HepG2 (cell line): ENCODE measurements around the gene MS4A6A. TPM values are rescaled to one million over a fixed set of nuclear protein-coding genes. Genes with fewer than 3 reads are reported as not detected.

Experiments
- ATAC-seq: fragments of 200-7000 bp; cut with Tn5 transposase; 3 replicates; pipeline ENCODE4 v1.9.1; 2020; ENCODE audit warnings: mild to moderate bottlenecking, moderate library complexity
- BruUV-seq: library from RNA; stranded (reverse); fragments of 400-500 nt; replicated peaks from 2 replicates; lab custom pipeline; 2021; lab: Mats Ljungman, UMichigan
- CTCF ChIA-PET: fragments of 300-600 bp; formaldehyde crosslinking; extraction: SDS; loops from one replicate; lab custom pipeline; 2021; ENCODE audit warnings: low total read pairs, inconsistent platforms, low intra/inter-chr PET ratio; lab: Yijun Ruan, JAX
- POLR2A ChIA-PET: fragments of 350-600 bp; sonication (Branson Sonifier 250); formaldehyde crosslinking; loops from one replicate; lab custom pipeline; 2020; ENCODE audit warnings: antibody characterized with exemption, inconsistent platforms; lab: Yijun Ruan, JAX
- DNase-seq: peaks from one replicate; pipeline ENCODE4 v3.0.0-alpha.2; 2015; ENCODE audit warnings: low spot score
- FAIRE-seq: peaks from 3 replicates; lab custom pipeline; 2011; peaks lifted over from hg19 to GRCh38; lab: Jason Lieb, UNC
- H2AFZ ChIP-seq: one replicate; pipeline ENCODE4 v1.6.1; 2011; ENCODE audit warnings: low read length, inconsistent platforms
- H3K27ac ChIP-seq: fragments of 300-600 bp; 3 replicates; pipeline ENCODE4 v1.8.0; 2011; ENCODE audit warnings: mixed run types, mild to moderate bottlenecking, mixed read lengths, low read length, inconsistent platforms; ENCODE audit not compliant: insufficient read depth; ENCODE audit errors: extremely low read length
- H3K27me3 ChIP-seq, 2 experiments: fragments of 200-600 bp in 1 of 2; 2 replicates in 1 of 2; 3 replicates in 1 of 2; pipeline versions ENCODE4 v1.6.0 to v1.8.0; 2011; ENCODE audit warnings: low read length in 2 of 2, mild to moderate bottlenecking in 2 of 2, moderate library complexity in 2 of 2, inconsistent platforms in 1 of 2; ENCODE audit not compliant: insufficient read depth in 2 of 2, control insufficient read depth in 1 of 2
- H3K36me3 ChIP-seq, 2 experiments: fragments of 200-600 bp in 1 of 2; replicated peaks in 1 of 2; 2 replicates in 1 of 2; 3 replicates in 1 of 2; pipeline versions ENCODE4 v1.5.1 to v1.8.0; 2011; ENCODE audit warnings: low read length in 2 of 2, inconsistent platforms in 1 of 2; ENCODE audit not compliant: insufficient read depth in 2 of 2, control insufficient read depth in 1 of 2
- H3K4me1 ChIP-seq: 2 replicates; pipeline ENCODE4 v1.5.1; 2012; ENCODE audit warnings: low read length, inconsistent platforms; ENCODE audit not compliant: insufficient read depth
- H3K4me2 ChIP-seq: 2 replicates; pipeline ENCODE4 v1.6.0; 2011; ENCODE audit warnings: low read depth, low read length, inconsistent platforms
- H3K4me3 ChIP-seq, 3 experiments: fragments of 200-600 bp in 1 of 3; sonication (generic), shearing (Covaris generic) in 1 of 3; replicated peaks in 1 of 3; 2 replicates each; pipeline ENCODE4 v1.5.1; 2011 to 2016; ENCODE audit warnings: low read length in 3 of 3, inconsistent platforms in 2 of 3, low read depth in 2 of 3, mild to moderate bottlenecking in 2 of 3, control low read depth in 1 of 3, mixed read lengths in 1 of 3; ENCODE audit not compliant: insufficient read depth in 1 of 3
- H3K79me2 ChIP-seq: one replicate; pipeline ENCODE4 v1.6.1; 2011; ENCODE audit warnings: low read length, inconsistent platforms; ENCODE audit not compliant: insufficient read depth
- H3K9ac ChIP-seq: 2 replicates; pipeline ENCODE4 v1.6.0; 2011; ENCODE audit warnings: mild to moderate bottlenecking, low read depth, low read length, inconsistent platforms; ENCODE audit not compliant: insufficient read depth
- H3K9me3 ChIP-seq: 2 replicates; pipeline ENCODE4 v1.5.1; 2012; ENCODE audit warnings: mild to moderate bottlenecking, low read length
- H4K20me1 ChIP-seq: 2 replicates; pipeline ENCODE4 v1.6.0; 2011; ENCODE audit warnings: inconsistent platforms, mild to moderate bottlenecking, low read length, moderate library complexity; ENCODE audit not compliant: insufficient read depth
- EZH2 ChIP-seq: conservative IDR thresholded peaks from 2 replicates; pipeline ENCODE4 v1.6.1; 2012; ENCODE audit warnings: mild to moderate bottlenecking, low read depth, low read length, moderate library complexity
- FOXK2 ChIP-seq: fragments of 450-650 bp; IDR thresholded peaks from 2 replicates; pipeline ENCODE4 v1.6.1; 2016
- ISX ChIP-seq: sonication (generic); formaldehyde crosslinking; conservative IDR thresholded peaks from 2 replicates; pipeline ENCODE4 v1.5.0; 2020; ENCODE audit warnings: missing genetic modification reagents
- ZBTB49 ChIP-seq: sonication (generic); formaldehyde crosslinking; IDR thresholded peaks from 2 replicates; pipeline ENCODE4 v1.4.0; 2020; ENCODE audit warnings: missing genetic modification reagents, borderline replicate concordance
- ZHX2 ChIP-seq, 2 experiments: sonication (generic) in 1 of 2; formaldehyde crosslinking in 1 of 2; IDR thresholded peaks; 2 replicates each; pipeline versions ENCODE4 v1.6.1 to v1.9.0; 2014 to 2022; ENCODE audit warnings: antibody characterized with exemption in 1 of 2, borderline replicate concordance in 1 of 2, inconsistent platforms in 1 of 2, low read depth in 1 of 2, missing genetic modification reagents in 1 of 2
- ZNF207 ChIP-seq: fragments of 450-650 bp; IDR thresholded peaks from 2 replicates; pipeline ENCODE4 v1.6.1; 2016; ENCODE audit warnings: antibody characterized with exemption, borderline replicate concordance
- ZNF382 ChIP-seq: sonication (generic); formaldehyde crosslinking; IDR thresholded peaks from 2 replicates; pipeline ENCODE4 v1.5.0; 2020; ENCODE audit warnings: missing genetic modification reagents, mild to moderate bottlenecking, borderline replicate concordance
- WGBS: methylation state at CpG from one replicate; pipeline ENCODE4 v1.1.6; 2017; ENCODE audit warnings: low lambda C conversion rate; 5-methylcytosine and 5-hydroxymethylcytosine counted together
- in situ Hi-C: cut with HindIII; loops from 2 replicates; pipeline ENCODE4 v1.10.0; 2017; ENCODE audit warnings: low pct_unique_long_range_greater_than_20kb; ENCODE audit not compliant: extremely low pct_ligation_motif_present
- intact Hi-C: fragments of 100-400 bp; cut with micrococcal nuclease; formaldehyde crosslinking; loops from one replicate; pipeline ENCODE4 v1.10.0; 2022; ENCODE audit not compliant: unreplicated experiment
- polyA plus RNA-seq, 8 experiments: library from polyadenylated mRNA; depleted of rRNA in 3 of 8; stranded (reverse) in 7 of 8; unstranded in 1 of 8; fragments of >200 nt; fragmentation: Illumina TruSeq in 4 of 8; extraction: Trizol in 4 of 8; gene quantifications; 2 replicates each; pipeline versions ENCODE4 v1.2.1 to v1.2.3, GENCODE V29; 2011 to 2016; ENCODE audit warnings: low read depth in 4 of 8, missing spikeins in 1 of 8, mixed read lengths in 1 of 8; ENCODE audit not compliant: insufficient read depth in 1 of 8
- total RNA-seq, 5 experiments: library from RNA; depleted of rRNA; stranded (reverse); fragments of >200 nt; fragmentation: Illumina TruSeq; extraction: Trizol; gene quantifications; 2 replicates each; pipeline ENCODE4 v1.2.3, GENCODE V29; 2016; ENCODE audit warnings: low read depth in 1 of 5
- TF ChIP-seq, protein P1 (sequence below): IDR thresholded peaks from 2 replicates; pipeline ENCODE4 v1.6.1; 2012; ENCODE audit warnings: inconsistent platforms
- TF ChIP-seq, protein P2 (sequence below): sonication (generic); formaldehyde crosslinking; IDR thresholded peaks from 2 replicates; pipeline ENCODE4 v1.5.0; 2020; ENCODE audit warnings: missing genetic modification reagents, mild to moderate bottlenecking, borderline replicate concordance

Gene MS4A6A
- total and polyA plus RNA-seq, 2 of the 13 experiments (the other 11 are each of a cell fraction or from before 2014, with no cell fraction given): not detected

GRCh38 chr11:60161766-60162165, 21.1 kb downstream of the MS4A6A start:
- H2AFZ ChIP-seq: no peak overlapping the region
- H3K36me3 ChIP-seq: no peaks in the 10 kb centered on the region
- no peaks in the 10 kb centered on the region for H4K20me1 ChIP-seq
- no peak overlapping the region for H3K27ac ChIP-seq
- no peaks in the 10 kb centered on the region for H3K9me3 ChIP-seq
- no peak overlapping the region for H3K4me2 ChIP-seq
- no TSS peak for BruUV-seq
- no peaks in the 10 kb centered on the region for H3K79me2 ChIP-seq
- no peak overlapping the region for H3K4me3 ChIP-seq
- H3K27me3 ChIP-seq: no peaks in the 10 kb centered on the region; a peak in 1 of 5 replicates
- DNase-seq (no peak), ATAC-seq (no peak), FAIRE-seq (no peak)
- intact Hi-C loops (no loop called here), in situ Hi-C loops (no loop called here)
- 5% methylated on average over 4 of the region's 4 CpGs for WGBS
- H3K9ac ChIP-seq: no peak overlapping the region
- H3K4me1 ChIP-seq: no peaks in the 10 kb centered on the region
- POLR2A ChIA-PET: no interaction called here
- TF ChIP-seq ISX (no peak), EZH2 (no peak), ZBTB49 (CRISPR knock-in tag) (no peak), FOXK2 (no peak), ZNF207 (no peak)
- TF ChIP-seq, protein P1, sequence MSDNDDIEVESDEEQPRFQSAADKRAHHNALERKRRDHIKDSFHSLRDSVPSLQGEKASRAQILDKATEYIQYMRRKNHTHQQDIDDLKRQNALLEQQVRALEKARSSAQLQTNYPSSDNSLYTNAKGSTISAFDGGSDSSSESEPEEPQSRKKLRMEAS: no peak
- CTCF ChIA-PET: no interaction called here

DNA sequence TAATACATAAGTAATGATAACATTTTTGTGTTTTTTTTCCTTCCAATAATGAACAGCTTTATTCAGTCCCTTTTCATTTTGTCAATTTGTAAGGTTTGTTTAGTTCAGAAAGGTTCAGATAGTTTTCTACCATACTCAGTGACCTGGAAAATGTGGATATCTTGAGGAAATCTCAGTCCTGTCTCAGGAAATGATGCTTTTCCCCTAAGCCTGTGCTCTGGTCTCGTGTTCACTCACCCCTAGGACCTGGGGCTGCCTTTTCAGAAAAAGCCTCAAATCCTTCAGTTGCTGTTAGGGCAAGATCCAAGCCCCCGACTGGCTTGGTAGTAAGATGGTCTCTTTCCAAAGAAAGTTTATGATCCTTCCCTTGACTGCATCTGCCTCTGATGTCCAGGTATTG, 21.8 kb downstream of the MS4A6A start:
- Histone ChIP-seq H3K4me2 (no peak overlapping the region), H3K9me3 (no peaks in the 10 kb centered on the region), H3K36me3 (no peaks in the 10 kb centered on the region), H4K20me1 (no peaks in the 10 kb centered on the region), H2AFZ (no peak overlapping the region), H3K79me2 (no peaks in the 10 kb centered on the region), H3K9ac (no peak overlapping the region), H3K27ac (no peak overlapping the region), H3K4me3 (no peak overlapping the region), H3K4me1 (no peaks in the 10 kb centered on the region), H3K27me3 (no peaks in the 10 kb centered on the region; a peak in 1 of 5 replicates)
- WGBS: 0% methylated on average over 2 of the region's 2 CpGs
- in situ Hi-C loops: no loop called here
- FAIRE-seq (no peak), DNase-seq (no peak), ATAC-seq (no peak)
- no TSS peak for BruUV-seq
- ChIA-PET CTCF (no interaction called here), POLR2A (no interaction called here)
- intact Hi-C loops: no loop called here
- TF ChIP-seq ZNF382 (CRISPR knock-in tag): no peak
- TF ChIP-seq ZHX2 (IDR thresholded peaks at IDR 0.05; ENCODE audit: low read depth): no peak
- no peak for TF ChIP-seq ZHX2 (CRISPR knock-in tag; IDR thresholded peaks at IDR 0.05; ENCODE audit: borderline replicate concordance)
- TF ChIP-seq, protein P2, sequence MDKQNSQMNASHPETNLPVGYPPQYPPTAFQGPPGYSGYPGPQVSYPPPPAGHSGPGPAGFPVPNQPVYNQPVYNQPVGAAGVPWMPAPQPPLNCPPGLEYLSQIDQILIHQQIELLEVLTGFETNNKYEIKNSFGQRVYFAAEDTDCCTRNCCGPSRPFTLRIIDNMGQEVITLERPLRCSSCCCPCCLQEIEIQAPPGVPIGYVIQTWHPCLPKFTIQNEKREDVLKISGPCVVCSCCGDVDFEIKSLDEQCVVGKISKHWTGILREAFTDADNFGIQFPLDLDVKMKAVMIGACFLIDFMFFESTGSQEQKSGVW (CRISPR knock-in tag): no peak
